SU-DHL-6 (cell line): ENCODE results near the gene SLC52A1.

Source experiments
- H2AFZ ChIP-seq: fragments of 200-600 bp; sonication (generic); 2 replicates; pipeline ENCODE4 v1.6.1; 2014; ENCODE audit warnings: low read depth, mild to moderate bottlenecking, moderate library complexity, mixed read lengths, antibody characterized with exemption, low read length; ENCODE audit not compliant: severe bottlenecking
- H3F3A ChIP-seq: fragments of 200-600 bp; shearing (Covaris generic); 2 replicates; pipeline ENCODE4 v1.6.0; 2016; ENCODE audit warnings: antibody characterized with exemption, mild to moderate bottlenecking; ENCODE audit not compliant: insufficient read depth
- H3K27ac ChIP-seq: fragments of 200-600 bp; sonication (generic); 2 replicates; pipeline ENCODE4 v1.5.1; 2016; ENCODE audit warnings: low read depth, mild to moderate bottlenecking, low read length, moderate library complexity, mixed read lengths
- H3K27me3 ChIP-seq: fragments of 200-600 bp; sonication (generic), shearing (Covaris generic); 2 replicates; pipeline ENCODE4 v1.6.0; 2014; ENCODE audit warnings: mild to moderate bottlenecking, low read length
- H3K36me3 ChIP-seq: fragments of 200-600 bp; sonication (generic); 2 replicates; pipeline ENCODE4 v1.6.1; 2014; ENCODE audit warnings: mild to moderate bottlenecking, low read length, mixed read lengths
- H3K4me2 ChIP-seq: fragments of 300-600, 200-600 bp; shearing (Covaris generic), sonication (generic); 2 replicates; pipeline ENCODE4 v1.6.0; 2014; ENCODE audit warnings: low read length, low read depth, mild to moderate bottlenecking; ENCODE audit not compliant: poor library complexity, severe bottlenecking
- H3K4me3 ChIP-seq: fragments of 200-600 bp; sonication (generic); 2 replicates; pipeline ENCODE4 v1.5.1; 2014; ENCODE audit warnings: antibody characterized with exemption, low read length, mild to moderate bottlenecking, mixed read lengths; ENCODE audit not compliant: insufficient read depth, poor library complexity, severe bottlenecking
- H3K79me2 ChIP-seq: fragments of 200-600 bp; sonication (generic); 2 replicates; pipeline ENCODE4 v1.6.1; 2014; ENCODE audit warnings: mild to moderate bottlenecking, low read length, moderate library complexity; ENCODE audit not compliant: insufficient read depth
- H3K9ac ChIP-seq: fragments of 200-600 bp; sonication (generic); 2 replicates; pipeline ENCODE4 v1.7.0; 2014; ENCODE audit warnings: mild to moderate bottlenecking, low read length
- H3K9me2 ChIP-seq: fragments of 200-600 bp; sonication (generic); replicated peaks from 2 replicates; pipeline ENCODE4 v1.6.1; 2014; ENCODE audit warnings: low read length; ENCODE audit not compliant: insufficient read depth
- H3K9me3 ChIP-seq: fragments of 200-600 bp; sonication (generic); 2 replicates; pipeline ENCODE4 v1.6.1; 2014; ENCODE audit warnings: low read length, mixed read lengths; ENCODE audit not compliant: insufficient read depth
- H4K20me1 ChIP-seq: fragments of 200-600 bp; sonication (generic); 2 replicates; pipeline ENCODE4 v1.6.1; 2014; ENCODE audit warnings: low read depth, mild to moderate bottlenecking, antibody characterized with exemption, low read length, moderate library complexity, mixed read lengths
- CTCF ChIP-seq: fragments of 200-600 bp; sonication (generic); IDR thresholded peaks from one replicate; pipeline ENCODE4 v1.5.1; 2017; ENCODE audit warnings: antibody characterized with exemption, mild to moderate bottlenecking, low read length, moderate library complexity; ENCODE audit not compliant: insufficient read depth, poor library complexity, severe bottlenecking
- EZH2phosphoT487 ChIP-seq: fragments of 200-600 bp; sonication (generic), shearing (Covaris generic); conservative IDR thresholded peaks from 2 replicates; pipeline ENCODE4 v1.6.1; 2018; ENCODE audit warnings: mild to moderate bottlenecking, antibody characterized with exemption, low read length, moderate library complexity, mixed read lengths

Gene SLC52A1

GRCh38 chr17:5022171-5022711 lies 13.0 kb downstream of the SLC52A1 start:
- Histone ChIP-seq H3K4me2 (no peak overlapping the region), H4K20me1 (no peaks in the 10 kb centered on the region), H3K9me3 (no peaks in the 10 kb centered on the region), H3K9me2 (no peaks in the 10 kb centered on the region), H3K27ac (no peak overlapping the region), H2AFZ (no peak overlapping the region), H3K27me3 (no peaks in the 10 kb centered on the region), H3F3A (no peaks in the 10 kb centered on the region), H3K36me3 (no peaks in the 10 kb centered on the region), H3K9ac (no peak overlapping the region), H3K4me3 (no peak overlapping the region), H3K79me2 (no peaks in the 10 kb centered on the region)
- TF ChIP-seq CTCF: no peak
- TF ChIP-seq EZH2phosphoT487: no peak

GRCh38 chr17:5020502-5021023 lies 14.7 kb downstream of the SLC52A1 start:
- no peaks in the 10 kb centered on the region for H4K20me1 ChIP-seq
- H3K4me2 ChIP-seq: no peak overlapping the region
- no peaks in the 10 kb centered on the region for H3K36me3 ChIP-seq
- no peaks in the 10 kb centered on the region for H3F3A ChIP-seq
- H3K9me2 ChIP-seq: no peaks in the 10 kb centered on the region
- H3K4me3 ChIP-seq: no peak overlapping the region
- TF ChIP-seq EZH2phosphoT487 (no peak), CTCF (no peak)
- no peaks in the 10 kb centered on the region for H3K9me3 ChIP-seq
- no peaks in the 10 kb centered on the region for H3K79me2 ChIP-seq
- H3K27ac ChIP-seq: no peak overlapping the region
- H3K9ac ChIP-seq: no peak overlapping the region
- no peak overlapping the region for H2AFZ ChIP-seq
- no peaks in the 10 kb centered on the region for H3K27me3 ChIP-seq

DNA sequence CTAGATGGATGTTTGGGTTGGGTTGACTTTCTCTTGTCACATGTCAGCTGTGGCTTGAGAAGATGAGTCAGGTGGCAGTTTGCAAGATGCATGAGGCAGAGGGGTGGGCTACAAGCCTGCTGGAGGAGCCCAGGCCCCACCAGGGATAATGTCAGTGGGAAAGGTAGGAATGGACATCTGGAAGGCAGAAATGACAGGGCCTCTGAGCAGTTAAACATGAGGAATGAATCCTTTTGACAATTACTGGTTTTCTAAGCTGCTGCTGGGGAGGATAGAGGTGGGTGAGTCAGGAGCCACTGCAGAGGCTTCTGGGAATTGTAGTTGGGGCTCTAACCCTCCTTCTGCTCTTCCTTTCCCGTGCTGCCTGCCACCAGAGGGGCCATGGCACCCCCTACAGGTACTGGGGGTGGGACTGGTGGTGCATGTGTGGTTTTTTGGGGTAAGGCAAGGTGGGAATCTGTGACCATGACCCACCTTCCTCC lies 15.7 kb downstream of the SLC52A1 start:
- no peak overlapping the region for H2AFZ ChIP-seq
- H3K4me2 ChIP-seq: no peak overlapping the region
- H3K27me3 ChIP-seq: no peaks in the 10 kb centered on the region
- no peaks in the 10 kb centered on the region for H3K79me2 ChIP-seq
- TF ChIP-seq CTCF (peak; percentile 22), EZH2phosphoT487 (no peak)
- H3K36me3 ChIP-seq: no peaks in the 10 kb centered on the region
- H3K27ac ChIP-seq: no peak overlapping the region
- no peaks in the 10 kb centered on the region for H3F3A ChIP-seq
- H3K9me3 ChIP-seq: no peaks in the 10 kb centered on the region
- no peaks in the 10 kb centered on the region for H4K20me1 ChIP-seq
- H3K9me2 ChIP-seq: no peaks in the 10 kb centered on the region
- no peak overlapping the region for H3K9ac ChIP-seq
- H3K4me3 ChIP-seq: no peak overlapping the region
